Renal pelvis (tissue), 12 donors: ENCODE results near the gene HYLS1. TPM values are rescaled to one million over a fixed set of nuclear protein-coding genes. Genes with fewer than 3 reads are reported as not detected.
"Not testable (repeated sequence)": the region's sequence is repeated elsewhere in the genome, so short reads cannot be mapped to it uniquely, and the experiment has no call there.

Experiments used
- DNase-seq: peaks from one replicate; pipeline ENCODE4 v3.0.0-alpha.2; 2013
- long read RNA-seq, 16 experiments: transcript quantifications; one replicate each; lab custom pipeline, GENCODE V29; 2026
- polyA plus RNA-seq, 3 donors: library from polyadenylated mRNA; unstranded; fragments of 120-200 nt; gene quantifications; one replicate each; pipeline ENCODE4 v1.2.1, GENCODE V29; 2013; ENCODE audit not compliant: insufficient read length in 3 of 3

The HYLS1 gene, protein sequence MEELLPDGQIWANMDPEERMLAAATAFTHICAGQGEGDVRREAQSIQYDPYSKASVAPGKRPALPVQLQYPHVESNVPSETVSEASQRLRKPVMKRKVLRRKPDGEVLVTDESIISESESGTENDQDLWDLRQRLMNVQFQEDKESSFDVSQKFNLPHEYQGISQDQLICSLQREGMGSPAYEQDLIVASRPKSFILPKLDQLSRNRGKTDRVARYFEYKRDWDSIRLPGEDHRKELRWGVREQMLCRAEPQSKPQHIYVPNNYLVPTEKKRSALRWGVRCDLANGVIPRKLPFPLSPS
- 10 to 100 TPM; 10.5 to 12.4 (median 11.4) TPM for polyA plus RNA-seq
- long read RNA-seq, donor 1, transcript HYLS1-202 (3 exons, 2,061 nt) = major isoform, 5 of 35 reads
- long read RNA-seq, donor 1, partial matches to known transcripts = 18 of 35 reads
- long read RNA-seq, donor 1, other reads (novel, unspliced or antisense) = 12 of 35 reads
- long read RNA-seq, donor 2, transcript HYLS1-202 (3 exons, 2,061 nt) = major isoform, 8 of 48 reads
- long read RNA-seq, donor 2, partial matches to known transcripts = 29 of 48 reads
- long read RNA-seq, donor 2, other reads (novel, unspliced or antisense) = 11 of 48 reads
- long read RNA-seq, donor 3, partial matches to known transcripts = 6 of 10 reads
- long read RNA-seq, donor 3, other reads (novel, unspliced or antisense) = 0 of 10 reads
- long read RNA-seq, donor 4, transcript HYLS1-202 (3 exons, 2,061 nt) = major isoform, 9 of 38 reads
- long read RNA-seq, donor 4, partial matches to known transcripts = 24 of 38 reads
- long read RNA-seq, donor 4, other reads (novel, unspliced or antisense) = 5 of 38 reads
- long read RNA-seq, donor 5, partial matches to known transcripts = 0 of 3 reads
- long read RNA-seq, donor 5, other reads (novel, unspliced or antisense) = 0 of 3 reads
- long read RNA-seq, donor 6, partial matches to known transcripts = 7 of 10 reads
- long read RNA-seq, donor 6, other reads (novel, unspliced or antisense) = 0 of 10 reads
- long read RNA-seq, donor 7, transcript HYLS1-202 (3 exons, 2,061 nt) = major isoform, 5 of 10 reads
- long read RNA-seq, donor 7, partial matches to known transcripts = 5 of 10 reads
- long read RNA-seq, donor 7, other reads (novel, unspliced or antisense) = 0 of 10 reads
- long read RNA-seq, donor 8, partial matches to known transcripts = 6 of 7 reads
- long read RNA-seq, donor 8, other reads (novel, unspliced or antisense) = 0 of 7 reads
- long read RNA-seq, donor 9, transcript HYLS1-202 (3 exons, 2,061 nt) = major isoform, 8 of 28 reads
- long read RNA-seq, donor 9, partial matches to known transcripts = 15 of 28 reads
- long read RNA-seq, donor 9, other reads (novel, unspliced or antisense) = 5 of 28 reads
- long read RNA-seq, donor 10, partial matches to known transcripts = 14 of 30 reads
- long read RNA-seq, donor 10, other reads (novel, unspliced or antisense) = 12 of 30 reads
- long read RNA-seq, donor 11, partial matches to known transcripts = 0 of 2 reads
- long read RNA-seq, donor 11, other reads (novel, unspliced or antisense) = 0 of 2 reads
- long read RNA-seq, donor 12, transcript HYLS1-202 (3 exons, 2,061 nt) = major isoform, 7 of 18 reads
- long read RNA-seq, donor 12, partial matches to known transcripts = 11 of 18 reads
- long read RNA-seq, donor 12, other reads (novel, unspliced or antisense) = 0 of 18 reads
- long read RNA-seq, donor 13, partial matches to known transcripts = 0 of 2 reads
- long read RNA-seq, donor 13, other reads (novel, unspliced or antisense) = 0 of 2 reads
- long read RNA-seq, donor 14 = 0 reads
- long read RNA-seq, donor 15, partial matches to known transcripts = 8 of 11 reads
- long read RNA-seq, donor 15, other reads (novel, unspliced or antisense) = 0 of 11 reads
- long read RNA-seq, donor 16, transcript HYLS1-202 (3 exons, 2,061 nt) = major isoform, 9 of 15 reads
- long read RNA-seq, donor 16, partial matches to known transcripts = 6 of 15 reads
- long read RNA-seq, donor 16, other reads (novel, unspliced or antisense) = 0 of 15 reads

DNA sequence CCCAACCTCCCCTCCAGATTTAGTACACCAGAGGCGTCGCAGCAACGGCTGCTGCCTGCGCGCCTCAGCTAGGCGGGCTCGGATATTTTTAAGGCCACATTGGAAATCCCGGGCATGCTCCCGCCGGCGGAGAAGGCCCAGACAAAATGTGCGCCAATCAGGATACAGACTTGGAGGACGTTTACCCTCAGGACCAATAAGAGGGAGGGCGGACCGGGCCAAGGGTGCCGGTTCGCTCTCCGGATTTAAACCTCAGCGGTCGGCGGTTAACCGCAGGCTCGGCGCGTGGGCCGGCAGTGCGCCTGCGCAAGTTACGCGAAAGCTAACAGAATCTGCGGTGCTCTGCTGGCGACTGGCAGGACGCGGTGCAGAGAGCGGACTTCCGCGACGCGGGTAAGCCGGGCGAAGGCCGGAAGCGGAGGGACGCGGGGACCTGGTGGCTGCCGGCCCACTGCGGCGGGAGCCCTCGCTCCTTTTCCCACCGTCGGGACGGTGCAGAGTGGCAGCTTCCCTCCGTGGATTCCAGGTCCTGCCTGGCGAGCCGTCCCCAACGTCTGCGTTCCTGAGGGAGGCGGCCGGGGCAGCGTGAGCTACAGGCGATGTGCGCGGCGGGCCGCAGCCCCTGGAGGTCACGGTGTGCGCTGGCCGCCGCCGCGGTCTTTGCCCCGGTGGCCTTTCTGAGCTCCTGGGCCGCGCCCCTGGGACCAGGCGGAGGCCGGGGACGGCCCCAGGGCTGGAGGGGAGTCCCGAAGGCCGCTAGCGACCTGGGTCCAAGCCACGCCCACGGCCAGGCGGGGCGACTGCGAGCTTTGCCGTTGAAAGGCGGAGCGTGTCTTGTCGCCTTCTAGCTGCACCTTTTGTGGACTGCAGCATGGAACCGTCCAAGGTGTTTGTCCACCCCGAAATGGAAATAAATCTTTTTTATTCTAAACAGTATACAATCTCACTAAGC lies at the start of gene HYLS1:
Gene HYLS1, plus strand, starts transcription at position 296 of the 952 bp plus-strand sequence. CDS start 11,701 bp downstream, outside the sequence.
- DNase-seq = peak; percentile 93

DNA sequence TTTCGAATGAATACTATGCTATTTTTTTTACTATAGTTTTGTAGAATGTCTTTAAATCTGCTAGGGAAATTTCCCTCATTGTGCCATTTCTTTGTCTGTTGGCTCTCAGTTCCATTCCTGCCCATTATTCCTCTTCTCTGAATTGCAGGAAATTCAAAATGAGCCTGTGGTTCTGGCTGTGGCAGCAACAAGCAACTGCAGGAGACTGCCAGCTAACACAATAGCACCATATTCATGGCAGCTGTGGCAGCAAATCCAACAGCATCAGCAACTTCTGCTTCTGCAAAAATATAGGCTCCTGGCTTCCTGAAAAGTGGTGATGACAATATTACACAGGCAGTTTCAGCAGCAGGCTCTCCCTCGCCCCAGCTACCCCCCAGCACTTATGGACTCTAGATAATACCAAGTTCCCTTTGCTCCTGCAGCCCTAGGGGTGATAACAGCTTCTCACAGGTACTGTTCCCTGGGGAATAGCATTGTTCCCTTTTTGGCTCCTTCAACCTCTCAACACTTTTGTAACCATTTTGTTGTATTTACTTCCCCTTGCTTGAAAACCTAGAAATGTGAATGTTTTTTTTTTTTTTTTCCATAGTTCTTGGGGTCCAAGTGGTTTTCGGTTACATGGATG lies 45.0 kb upstream of the HYLS1 start:
- DNase-seq = no peak

DNA sequence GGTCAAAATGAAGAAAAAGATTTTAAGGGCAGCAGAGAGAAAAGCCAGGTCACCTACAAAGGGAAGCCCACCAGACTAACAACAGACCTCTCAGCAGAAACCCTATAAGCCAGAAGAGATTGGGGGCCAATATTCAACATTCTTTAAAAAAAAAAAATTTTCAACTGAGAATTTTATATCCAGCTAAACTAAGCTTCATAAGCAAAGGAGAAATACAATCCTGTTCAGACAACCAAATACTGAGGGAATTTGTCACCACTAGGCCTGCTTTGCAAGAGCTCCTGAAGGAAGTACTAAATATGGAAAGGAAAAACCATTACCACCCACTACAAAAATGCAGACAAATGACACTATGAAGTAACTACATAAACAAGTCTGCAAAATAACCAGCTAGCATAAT lies 41.3 kb upstream of the HYLS1 start:
- no peak for DNase-seq

DNA sequence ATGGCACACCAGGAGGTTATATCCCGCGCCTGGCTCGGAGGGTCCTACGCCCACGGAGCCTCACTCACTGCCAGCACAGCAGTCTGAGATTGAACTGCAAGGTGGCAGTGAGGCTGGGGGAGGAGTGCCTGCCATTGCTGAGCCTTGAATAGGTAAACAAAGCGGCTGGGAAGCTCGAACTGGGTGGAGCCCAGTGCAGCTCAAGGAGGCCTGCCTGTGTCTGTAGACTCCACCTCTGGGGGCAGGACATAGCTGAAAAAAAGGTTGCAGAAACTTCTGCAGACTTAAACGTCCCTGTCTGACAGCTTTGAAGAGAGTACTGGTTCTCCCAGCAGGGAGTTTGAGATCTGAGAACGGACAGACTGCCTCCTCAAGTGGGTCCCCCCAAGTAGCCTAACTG lies 29.8 kb upstream of the HYLS1 start:
- not testable (repeated sequence) for DNase-seq

DNA sequence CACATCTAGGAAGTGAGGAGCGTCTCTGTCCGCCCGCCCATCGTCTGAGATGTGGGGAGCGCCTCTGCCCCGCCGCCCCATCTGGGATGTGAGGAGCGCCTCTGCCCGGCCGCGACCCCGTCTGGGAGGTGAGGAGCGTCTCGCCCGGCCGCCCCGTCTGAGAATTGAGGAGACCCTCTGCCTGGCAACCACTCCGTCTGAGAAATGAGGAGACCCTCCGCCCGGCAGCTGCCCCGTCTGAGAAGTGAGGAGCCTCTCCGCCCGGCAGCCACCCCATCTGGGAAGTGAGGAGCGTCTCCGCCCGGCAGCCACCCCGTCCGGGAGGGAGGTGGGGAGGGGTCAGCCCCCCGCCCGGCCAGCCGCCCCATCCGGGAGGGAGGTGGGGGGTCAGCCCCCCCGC lies 24.7 kb upstream of the HYLS1 start:
- not testable (repeated sequence) for DNase-seq

DNA sequence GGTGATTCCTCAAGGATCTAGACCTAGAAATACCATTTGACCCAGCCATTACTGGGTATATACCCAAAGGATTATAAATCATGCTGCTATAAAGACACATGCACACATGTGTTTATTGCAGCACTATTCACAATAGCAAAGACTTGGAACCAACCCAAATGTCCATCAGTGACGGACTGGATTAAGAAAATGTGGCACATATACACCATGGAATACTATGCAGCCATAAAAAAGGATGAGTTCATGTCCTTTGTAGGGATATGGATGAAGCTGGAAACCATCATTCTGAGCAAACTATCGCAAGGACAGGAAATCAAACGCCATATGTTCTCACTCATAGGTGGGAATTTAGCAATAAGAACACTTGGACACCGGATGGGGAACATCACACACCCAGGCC lies 22.1 kb upstream of the HYLS1 start:
- not testable (repeated sequence) for DNase-seq

DNA sequence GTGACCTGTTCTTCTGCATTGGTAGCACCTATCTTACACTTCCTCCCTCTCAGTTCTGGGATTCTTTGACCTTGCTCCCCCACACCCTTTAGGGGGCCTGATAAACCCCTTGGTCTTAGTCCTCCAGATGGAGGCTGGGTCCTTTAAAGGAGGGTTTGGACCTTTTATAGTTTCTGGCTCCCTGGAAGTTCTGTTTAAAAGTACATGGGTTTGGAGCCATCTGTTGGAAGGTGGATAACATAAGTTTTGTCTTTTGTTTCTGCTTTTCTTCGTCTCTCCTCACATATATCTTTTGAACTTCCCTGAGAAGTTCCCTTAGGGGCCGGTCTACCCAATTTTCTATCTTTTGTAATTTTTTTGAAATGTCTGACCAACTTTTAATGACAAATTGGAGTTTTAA lies 17.9 kb upstream of the HYLS1 start:
- DNase-seq = no peak

DNA sequence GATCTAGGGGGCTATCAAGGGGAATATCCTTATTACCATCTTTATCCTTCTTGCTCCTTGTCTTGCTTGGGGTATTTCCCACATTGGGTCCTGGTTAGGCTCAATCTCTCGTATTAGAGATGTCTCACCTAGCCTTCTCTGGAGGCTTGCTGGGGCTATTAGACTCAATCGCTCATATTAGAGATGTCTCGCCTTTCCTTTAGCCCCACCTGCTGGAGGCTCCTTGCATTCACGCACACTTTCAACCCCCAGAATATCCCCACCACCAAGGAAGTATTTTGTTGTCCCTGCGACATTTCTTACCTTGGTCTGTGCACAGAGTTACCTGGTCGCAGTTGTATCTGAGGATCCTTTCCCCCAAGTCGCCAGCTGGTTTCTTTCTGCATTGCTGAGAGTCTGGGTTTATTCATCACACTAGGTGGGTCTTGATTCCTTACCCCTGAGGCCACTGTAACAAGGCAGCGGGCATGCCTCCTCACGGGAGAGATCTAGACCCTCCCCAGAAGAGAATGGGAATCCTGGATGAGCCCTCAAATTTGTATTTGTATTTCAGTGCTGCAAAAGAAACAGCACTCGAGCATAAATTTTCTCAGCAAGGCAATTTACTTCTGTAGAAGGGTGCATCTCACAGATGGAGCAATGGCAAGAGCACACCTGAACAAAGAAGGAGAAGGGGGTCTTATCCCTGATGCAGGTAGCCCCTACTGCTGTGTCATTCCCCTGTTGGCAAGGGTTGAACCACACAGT lies 15.9 kb upstream of the HYLS1 start:
- DNase-seq = no peak

DNA sequence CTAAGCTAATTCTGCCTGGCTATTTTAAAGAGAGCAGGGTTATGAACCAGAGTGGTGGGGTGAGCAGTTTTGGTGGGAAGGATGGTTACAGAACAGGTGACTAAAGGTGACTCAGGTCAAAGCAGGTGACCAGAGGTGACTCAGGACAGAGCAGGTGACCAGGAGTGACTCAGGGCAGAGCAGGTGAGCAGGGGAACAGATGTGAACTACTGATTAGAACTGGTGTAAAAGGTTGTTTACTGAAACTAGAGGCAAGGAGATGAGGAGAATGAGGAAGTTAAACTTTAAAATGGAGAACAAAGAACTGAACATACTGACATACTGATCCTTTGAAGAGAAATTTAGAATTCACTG lies 15.4 kb upstream of the HYLS1 start:
- no peak for DNase-seq

DNA sequence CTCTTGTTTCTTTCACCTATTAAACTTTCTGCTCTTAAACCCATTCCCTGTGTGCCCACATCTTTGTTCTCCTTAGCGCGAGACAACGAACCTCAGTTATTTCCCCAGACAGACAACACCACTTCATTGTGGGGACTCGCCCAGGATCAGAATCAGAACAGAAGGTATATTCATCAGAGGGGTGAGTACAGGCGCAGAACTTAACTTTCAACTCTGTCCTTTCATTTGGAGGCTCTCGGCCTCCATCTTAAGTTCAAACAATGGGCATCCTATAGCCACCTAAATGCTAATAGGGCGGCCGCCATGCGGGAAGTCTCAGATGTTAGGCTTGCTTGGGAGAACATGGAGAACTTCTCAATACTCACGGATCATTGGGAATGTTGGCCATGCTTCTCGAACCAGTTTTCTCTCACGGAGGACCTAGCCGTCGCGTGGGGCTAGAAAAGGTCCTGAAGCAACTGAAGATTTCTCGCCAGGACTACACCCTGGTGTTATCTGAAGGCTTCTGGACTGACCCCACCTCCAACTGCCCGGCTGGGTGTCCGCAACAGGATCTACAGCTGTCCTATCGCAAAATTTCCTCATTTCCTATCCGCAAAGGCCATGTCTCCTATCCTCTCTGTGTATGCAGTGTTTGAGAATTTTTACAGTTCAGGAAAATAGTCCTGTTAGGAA lies 13.4 kb upstream of the HYLS1 start:
- DNase-seq = no peak

DNA sequence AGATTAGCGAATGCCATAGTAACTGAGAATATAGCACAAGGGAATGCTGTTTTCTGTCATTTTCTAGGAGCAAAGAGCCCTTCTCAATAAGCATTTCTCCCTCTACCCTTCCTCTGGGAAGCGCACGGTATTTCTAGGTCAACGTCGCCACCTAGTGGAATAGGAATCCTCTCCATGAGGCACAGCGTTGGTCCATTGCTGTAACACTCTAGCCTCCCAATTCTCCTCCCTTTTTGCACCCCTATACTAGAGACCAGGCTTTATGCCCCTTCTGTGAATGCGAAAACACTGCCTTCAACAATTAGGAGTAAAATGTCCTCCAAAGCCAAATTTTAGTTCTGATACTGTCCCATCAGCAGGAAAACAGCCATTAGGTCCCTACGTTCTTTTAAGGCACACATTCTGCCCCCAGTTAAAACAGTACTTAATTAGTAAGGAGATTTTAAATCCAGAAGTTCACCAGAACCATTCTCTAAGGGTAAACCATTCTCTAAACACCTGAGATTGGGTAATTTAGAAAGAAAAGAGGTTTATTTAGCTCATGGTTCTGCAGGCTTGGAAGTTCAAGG lies 12.8 kb upstream of the HYLS1 start:
- peak; percentile 61 for DNase-seq

DNA sequence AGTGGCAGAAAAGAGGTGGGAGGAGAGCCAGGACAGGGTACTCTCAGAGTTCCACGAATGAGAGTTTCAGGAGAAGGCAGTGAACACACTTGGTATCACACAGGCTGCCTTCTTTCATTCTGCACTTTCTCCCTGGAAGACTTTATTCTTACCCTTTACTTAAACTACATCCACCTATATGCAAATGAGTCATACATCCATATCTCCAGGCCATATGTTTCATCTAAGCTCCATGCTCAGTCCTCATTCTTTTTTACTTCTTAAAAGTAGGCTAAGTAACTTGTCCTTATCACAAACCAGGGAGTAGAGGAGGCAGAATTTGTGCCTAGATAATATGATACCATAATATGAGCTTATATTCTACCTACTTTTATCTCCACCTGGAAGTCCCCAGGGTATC lies 6.2 kb upstream of the HYLS1 start:
- no peak for DNase-seq

DNA sequence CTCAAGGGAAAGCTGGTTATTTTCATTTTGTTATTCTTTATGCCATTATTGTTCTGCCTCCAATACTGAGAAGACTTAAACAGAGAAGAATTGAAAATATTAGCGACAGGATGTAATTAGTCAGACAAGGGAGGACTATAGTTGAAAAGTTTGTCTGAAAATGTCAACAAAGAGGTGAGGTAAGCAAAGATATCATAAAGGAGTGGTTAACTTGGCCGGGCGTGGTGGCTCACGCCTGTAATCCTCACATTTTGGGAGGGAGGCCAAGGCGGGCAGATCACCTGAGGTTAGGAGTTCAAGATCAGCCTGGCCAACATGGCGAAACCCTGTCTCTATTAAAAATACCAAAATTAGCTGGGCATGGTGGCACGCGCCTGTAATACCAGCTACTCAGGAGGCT lies 4.1 kb upstream of the HYLS1 start:
- no peak for DNase-seq

DNA sequence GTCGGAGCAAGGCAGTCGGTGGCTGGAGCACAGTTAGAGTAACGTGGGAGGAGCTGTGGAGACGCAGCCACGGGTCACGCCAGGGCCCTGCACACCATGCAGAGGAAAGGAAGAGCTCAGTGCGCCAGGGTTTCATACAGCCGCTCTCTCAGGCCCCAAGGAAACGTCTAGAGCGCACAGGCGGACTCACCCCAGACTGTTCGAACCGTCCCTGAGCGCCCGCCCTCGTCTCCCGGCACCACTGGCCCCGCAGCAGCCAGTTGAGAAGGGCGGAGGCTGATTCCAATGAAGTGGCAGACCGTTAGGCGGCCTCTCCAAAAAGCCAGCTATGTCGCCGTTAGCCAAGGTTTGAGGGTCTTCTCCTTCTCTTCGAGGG lies 483 bp upstream of the HYLS1 start:
- DNase-seq = peak; percentile 21

DNA sequence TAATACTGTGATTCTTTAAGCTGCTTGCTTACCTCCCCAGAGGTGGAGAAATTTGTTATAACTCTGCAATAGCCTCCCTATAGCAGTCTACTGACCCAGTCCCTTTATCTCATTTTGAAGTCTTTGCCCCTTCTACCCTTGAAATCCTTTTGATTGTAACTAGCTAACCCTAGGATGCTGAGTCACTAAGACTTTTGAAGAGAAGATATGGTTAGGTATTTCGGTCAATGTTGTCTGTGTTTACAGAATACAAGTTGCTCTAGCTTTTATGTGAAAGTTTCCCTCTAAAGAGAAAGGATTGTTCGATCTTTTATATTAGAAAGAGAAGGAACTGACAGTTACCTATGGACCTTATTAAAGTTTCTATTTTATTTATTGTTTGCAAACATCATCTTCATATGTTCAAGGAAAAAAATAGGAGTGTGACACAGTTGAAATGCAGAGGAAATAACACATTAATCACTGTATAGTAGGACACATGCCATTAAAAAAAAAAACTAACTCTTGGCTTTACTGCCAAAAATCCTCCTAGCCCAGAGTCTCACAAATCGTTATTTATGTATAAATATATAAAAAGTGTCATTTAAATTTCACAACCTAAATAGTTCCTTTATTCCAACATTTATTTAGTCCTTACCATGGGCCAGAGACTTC lies 3.1 kb downstream of the HYLS1 start:
- DNase-seq = no peak

DNA sequence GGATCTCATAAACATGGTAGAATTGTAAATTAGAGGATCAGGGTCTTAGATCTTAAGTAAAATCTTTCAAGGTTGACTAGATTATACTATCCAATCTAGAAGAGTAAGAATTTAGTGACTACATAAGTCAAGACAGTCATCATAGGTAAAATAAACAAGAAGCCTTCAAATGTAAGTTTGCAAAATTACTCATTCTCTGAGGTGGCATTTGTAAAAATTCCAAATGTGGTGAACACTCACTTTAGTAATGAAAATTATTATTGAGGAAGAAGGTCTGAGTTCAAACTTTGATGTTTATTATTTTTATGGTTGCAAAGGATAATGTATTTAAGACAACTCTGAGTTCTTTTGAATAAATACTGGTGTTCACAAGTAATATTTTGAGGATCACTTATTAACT lies 4.6 kb downstream of the HYLS1 start:
- DNase-seq = no peak

DNA sequence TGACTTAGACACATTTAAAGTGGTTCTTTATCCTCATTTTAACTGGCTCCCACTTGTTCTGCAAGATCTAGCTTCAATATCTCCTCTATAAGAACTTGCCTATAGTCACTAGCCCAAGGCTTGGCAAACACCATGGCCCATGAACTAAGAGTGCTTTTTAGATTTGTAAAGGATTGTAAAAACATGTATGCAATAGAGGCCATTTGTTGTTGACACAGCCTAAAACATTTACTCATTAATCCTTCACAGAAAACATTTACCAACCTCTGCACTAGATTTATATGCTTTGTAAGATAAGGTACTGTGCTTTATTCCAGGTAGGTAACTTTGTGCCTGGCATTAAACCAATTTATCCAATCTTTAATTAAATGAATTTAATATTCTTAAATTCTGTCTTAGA lies 5.5 kb downstream of the HYLS1 start:
- DNase-seq = no peak
